Hepatocyte (in vitro differentiated cells): ENCODE measurements around the gene SARDH. TPM values are rescaled to one million over a fixed set of nuclear protein-coding genes. Genes with fewer than 3 reads are reported as not detected.

Experiments used
- DNase-seq: peaks from one replicate; pipeline ENCODE4 v3.0.0-alpha.2; 2016; ENCODE audit warnings: low spot score
- H2AFZ ChIP-seq: fragments of 200-600 bp; sonication (generic); 2 replicates; pipeline ENCODE4 v1.6.0; 2016; ENCODE audit warnings: antibody characterized with exemption, mild to moderate bottlenecking
- H3K27ac ChIP-seq: fragments of 200-600 bp; sonication (generic); 2 replicates; pipeline ENCODE4 v1.5.1; 2016; ENCODE audit warnings: mild to moderate bottlenecking
- H3K27me3 ChIP-seq: fragments of 200-600 bp; sonication (generic); 2 replicates; pipeline ENCODE4 v1.6.1; 2016
- H3K36me3 ChIP-seq: fragments of 200-600 bp; sonication (generic); replicated peaks from 2 replicates; pipeline ENCODE4 v1.5.1; 2016; ENCODE audit warnings: low read depth; ENCODE audit not compliant: insufficient read depth
- H3K4me1 ChIP-seq: fragments of 200-600 bp; sonication (generic); 2 replicates; pipeline ENCODE4 v1.5.1; 2016; ENCODE audit warnings: mild to moderate bottlenecking, moderate library complexity; ENCODE audit not compliant: insufficient read depth
- H3K4me2 ChIP-seq: fragments of 200-600 bp; sonication (generic); 2 replicates; pipeline ENCODE4 v1.6.0; 2016
- H3K4me3 ChIP-seq: fragments of 200-600 bp; sonication (generic); 2 replicates; pipeline ENCODE4 v1.5.1; 2016; ENCODE audit warnings: mild to moderate bottlenecking
- H3K79me2 ChIP-seq: fragments of 200-600 bp; sonication (generic); 2 replicates; pipeline ENCODE4 v1.6.0; 2017; ENCODE audit warnings: mild to moderate bottlenecking
- H3K9me2 ChIP-seq: fragments of 200-600 bp; sonication (generic); replicated peaks from 2 replicates; pipeline ENCODE4 v1.6.0; 2017; ENCODE audit warnings: mild to moderate bottlenecking; ENCODE audit not compliant: insufficient read depth
- H3K9me3 ChIP-seq: fragments of 200-600 bp; sonication (generic); 2 replicates; pipeline ENCODE4 v1.5.1; 2016; ENCODE audit warnings: low read depth, mild to moderate bottlenecking
- H4K20me1 ChIP-seq: fragments of 200-600 bp; sonication (generic); 2 replicates; pipeline ENCODE4 v1.6.0; 2016; ENCODE audit warnings: mild to moderate bottlenecking; ENCODE audit not compliant: insufficient read depth, poor library complexity, severe bottlenecking
- EZH2 ChIP-seq: fragments of 200-600 bp; sonication (generic); IDR thresholded peaks from 2 replicates; pipeline ENCODE4 v1.6.1; 2016; ENCODE audit warnings: antibody characterized with exemption, mild to moderate bottlenecking, borderline replicate concordance
- EZH2phosphoT487 ChIP-seq: fragments of 200-600 bp; sonication (generic); IDR thresholded peaks from one replicate; pipeline ENCODE4 v1.6.1; 2018; ENCODE audit warnings: antibody characterized with exemption, mild to moderate bottlenecking, low read depth, moderate library complexity; ENCODE audit not compliant: unreplicated experiment, severe bottlenecking
- WGBS: methylation state at CpG from one replicate; pipeline ENCODE4 v1.1.6; 2016; ENCODE audit warnings: low lambda C conversion rate; ENCODE audit errors: missing lambda C conversion rate; 5-methylcytosine and 5-hydroxymethylcytosine counted together
- polyA plus RNA-seq: library from polyadenylated mRNA; unstranded; fragments of >200 nt; fragmentation: Nextera tagmentation; extraction: Ambion mirVana; gene quantifications from 2 replicates; pipeline ENCODE4 v1.2.1, GENCODE V29; 2016
- total RNA-seq: library from RNA; depleted of rRNA; stranded (reverse); fragments of >200 nt; gene quantifications from 2 replicates; pipeline ENCODE4 v1.2.3, GENCODE V29; 2014
- TF ChIP-seq, protein P1 (sequence below): fragments of 200-600 bp; sonication (generic); IDR thresholded peaks from 2 replicates; pipeline ENCODE4 v1.5.1; 2016; ENCODE audit warnings: antibody characterized with exemption, mild to moderate bottlenecking; ENCODE audit not compliant: poor library complexity

The SARDH gene
- total and polyA plus RNA-seq, 2 experiments from 2014 or later, result 7.5 to 9.8 TPM

GRCh38 chr9:133737071-133737773 lies 930 bp downstream of the SARDH start:
- peaks cover 6% of the 10 kb centered on the region for H3K4me1 ChIP-seq
- H3K27me3 ChIP-seq, result no peaks in the 10 kb centered on the region
- H3K4me2 ChIP-seq, result peak overlapping the region; percentile 84
- no peak overlapping the region for H3K27ac ChIP-seq
- H3K9me2 ChIP-seq, result no peaks in the 10 kb centered on the region
- TF ChIP-seq EZH2phosphoT487, result no peak
- DNase-seq, result no peak
- H3K79me2 ChIP-seq, result no peaks in the 10 kb centered on the region
- H2AFZ ChIP-seq, result no peak overlapping the region
- 83% methylated on average over 15 of the region's 15 CpGs for WGBS
- no peak overlapping the region for H3K4me3 ChIP-seq
- no peaks in the 10 kb centered on the region for H3K36me3 ChIP-seq
- no peaks in the 10 kb centered on the region for H4K20me1 ChIP-seq
- no peaks in the 10 kb centered on the region for H3K9me3 ChIP-seq

DNA sequence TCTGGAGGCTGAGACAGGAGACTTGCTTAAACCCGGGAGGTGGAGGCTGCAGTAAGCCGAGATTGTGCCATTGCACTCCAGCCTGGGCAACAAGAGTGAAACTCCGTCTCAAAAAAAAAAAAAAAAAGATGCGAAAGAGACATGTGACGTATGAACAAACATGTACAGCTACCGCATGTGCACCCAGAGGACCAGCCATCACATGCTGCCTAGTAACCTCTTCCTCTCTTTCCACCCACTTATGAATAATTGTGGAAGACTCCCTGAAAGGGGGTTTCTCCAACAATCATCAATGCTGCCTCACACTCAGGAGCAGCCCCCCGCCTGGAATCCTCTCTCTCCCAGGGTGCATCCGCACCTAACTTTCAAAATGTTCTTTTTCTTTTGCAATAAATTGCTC lies 2.2 kb downstream of the SARDH start:
- H3K27me3 ChIP-seq, result no peaks in the 10 kb centered on the region

DNA sequence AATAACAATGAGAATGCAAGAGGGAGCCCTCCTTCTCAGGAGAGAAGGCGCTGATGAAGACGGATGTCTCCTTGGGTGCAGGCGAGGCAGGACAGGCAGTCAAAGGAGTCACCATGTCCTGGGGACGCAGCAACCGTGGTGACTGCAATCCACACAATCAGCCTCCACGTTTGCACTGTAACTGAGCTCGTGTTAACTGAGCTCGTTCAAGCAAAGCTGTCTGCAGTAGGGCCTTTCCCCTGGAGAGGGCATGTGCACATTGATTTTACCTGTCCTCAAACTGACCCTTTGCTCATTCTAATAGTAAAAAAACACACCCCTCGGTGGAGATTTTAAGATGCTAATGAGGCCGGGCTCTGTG lies 2.8 kb downstream of the SARDH start:
- WGBS, result 47% methylated on average over 10 of the region's 10 CpGs
- Histone ChIP-seq H2AFZ (no peak overlapping the region), H4K20me1 (no peaks in the 10 kb centered on the region), H3K79me2 (no peaks in the 10 kb centered on the region), H3K4me1 (peaks cover 6% of the 10 kb centered on the region), H3K9me2 (no peaks in the 10 kb centered on the region), H3K9me3 (no peaks in the 10 kb centered on the region), H3K4me3 (no peak overlapping the region), H3K27me3 (no peaks in the 10 kb centered on the region), H3K4me2 (no peak overlapping the region), H3K36me3 (no peaks in the 10 kb centered on the region), H3K27ac (no peak overlapping the region)
- DNase-seq, result no peak
- no peak for TF ChIP-seq EZH2phosphoT487
- TF ChIP-seq, protein P1, sequence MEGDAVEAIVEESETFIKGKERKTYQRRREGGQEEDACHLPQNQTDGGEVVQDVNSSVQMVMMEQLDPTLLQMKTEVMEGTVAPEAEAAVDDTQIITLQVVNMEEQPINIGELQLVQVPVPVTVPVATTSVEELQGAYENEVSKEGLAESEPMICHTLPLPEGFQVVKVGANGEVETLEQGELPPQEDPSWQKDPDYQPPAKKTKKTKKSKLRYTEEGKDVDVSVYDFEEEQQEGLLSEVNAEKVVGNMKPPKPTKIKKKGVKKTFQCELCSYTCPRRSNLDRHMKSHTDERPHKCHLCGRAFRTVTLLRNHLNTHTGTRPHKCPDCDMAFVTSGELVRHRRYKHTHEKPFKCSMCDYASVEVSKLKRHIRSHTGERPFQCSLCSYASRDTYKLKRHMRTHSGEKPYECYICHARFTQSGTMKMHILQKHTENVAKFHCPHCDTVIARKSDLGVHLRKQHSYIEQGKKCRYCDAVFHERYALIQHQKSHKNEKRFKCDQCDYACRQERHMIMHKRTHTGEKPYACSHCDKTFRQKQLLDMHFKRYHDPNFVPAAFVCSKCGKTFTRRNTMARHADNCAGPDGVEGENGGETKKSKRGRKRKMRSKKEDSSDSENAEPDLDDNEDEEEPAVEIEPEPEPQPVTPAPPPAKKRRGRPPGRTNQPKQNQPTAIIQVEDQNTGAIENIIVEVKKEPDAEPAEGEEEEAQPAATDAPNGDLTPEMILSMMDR, result no peak
- TF ChIP-seq EZH2, result no peak

More for the DNA sequence above, 2.2 kb downstream of the SARDH start:
- no peak overlapping the region for H3K27ac ChIP-seq
- no peak for TF ChIP-seq EZH2
- TF ChIP-seq, protein P1, result no peak
- no peak for TF ChIP-seq EZH2phosphoT487
- no peak overlapping the region for H3K4me3 ChIP-seq
- no peaks in the 10 kb centered on the region for H3K9me2 ChIP-seq
- no peaks in the 10 kb centered on the region for H3K79me2 ChIP-seq
- H3K36me3 ChIP-seq, result no peaks in the 10 kb centered on the region
- DNase-seq, result no peak
- H2AFZ ChIP-seq, result no peak overlapping the region
- WGBS, result 94% methylated on average over 8 of the region's 8 CpGs
- H3K4me2 ChIP-seq, result no peak overlapping the region
- H3K4me1 ChIP-seq, result peaks cover 6% of the 10 kb centered on the region
- no peaks in the 10 kb centered on the region for H4K20me1 ChIP-seq
- H3K9me3 ChIP-seq, result no peaks in the 10 kb centered on the region

GRCh38 chr9:133734590-133735414 lies 3.4 kb downstream of the SARDH start:
- WGBS, result 74% methylated on average over 18 of the region's 23 CpGs
- H3K79me2 ChIP-seq, result no peaks in the 10 kb centered on the region
- no peaks in the 10 kb centered on the region for H3K9me3 ChIP-seq
- peaks cover 6% of the 10 kb centered on the region for H3K4me1 ChIP-seq
- TF ChIP-seq EZH2, result no peak
- TF ChIP-seq, protein P1, result no peak
- no peak for TF ChIP-seq EZH2phosphoT487
- no peak for DNase-seq
- H3K4me2 ChIP-seq, result no peak overlapping the region
- H4K20me1 ChIP-seq, result no peaks in the 10 kb centered on the region
- no peaks in the 10 kb centered on the region for H3K9me2 ChIP-seq
- H2AFZ ChIP-seq, result no peak overlapping the region
- no peak overlapping the region for H3K4me3 ChIP-seq
- H3K27me3 ChIP-seq, result no peaks in the 10 kb centered on the region
- no peaks in the 10 kb centered on the region for H3K36me3 ChIP-seq
- no peak overlapping the region for H3K27ac ChIP-seq
